Endothelial cell of umbilical vein (primary cell): Measurements from ENCODE around the gene MYO16.

Experiments
- CTCF ChIP-seq, 2 donors: IDR thresholded peaks; 1 replicate in 1 of 2; 2 replicates in 1 of 2; pipeline ENCODE4 v1.5.1; 2011; ENCODE audit warnings: low read length in 2 of 2, mild to moderate bottlenecking in 2 of 2, moderate library complexity in 2 of 2, control low read depth in 1 of 2, inconsistent platforms in 1 of 2, low read depth in 1 of 2; ENCODE audit not compliant: insufficient read depth in 1 of 2; ENCODE audit errors: extremely low read depth in 1 of 2
- EZH2 ChIP-seq: IDR thresholded peaks from 2 replicates; pipeline ENCODE4 v1.6.1; 2012; ENCODE audit warnings: borderline replicate concordance, low read depth, mild to moderate bottlenecking, moderate library complexity, low read length, inconsistent platforms; ENCODE audit not compliant: severe bottlenecking
- POLR2A ChIP-seq: IDR thresholded peaks from 2 replicates; pipeline ENCODE4 v1.6.1; 2012; ENCODE audit warnings: low read depth, mild to moderate bottlenecking, control low read depth, low read length

- no peak for TF ChIP-seq CTCF (IDR thresholded peaks at IDR 0.05; ENCODE audit: extremely low read depth in 1 of 2, insufficient read depth in 1 of 2, low read depth in 1 of 2, low read length in 2 of 2)
- no peak for TF ChIP-seq POLR2A
- TF ChIP-seq EZH2, result no peak
Measured at GRCh38 chr13:109043636-109044035, 414.2 kb downstream of the MYO16 start.
